Ectodermal cell (in vitro differentiated cells): ENCODE results near the gene NXF1.

ENCODE experiments used
- H3K27ac ChIP-seq: 2 replicates; pipeline ENCODE4 v1.7.0; 2013; ENCODE audit warnings: mild to moderate bottlenecking, low read depth, low read length; ENCODE audit not compliant: insufficient read depth, poor library complexity, severe bottlenecking
- H3K27me3 ChIP-seq: 2 replicates; pipeline ENCODE4 v1.7.0; 2013; ENCODE audit warnings: mild to moderate bottlenecking, low read length; ENCODE audit not compliant: insufficient read depth, control insufficient read depth, poor library complexity, severe bottlenecking
- H3K36me3 ChIP-seq: one replicate; pipeline ENCODE4 v1.7.0; 2013; ENCODE audit warnings: low read length; ENCODE audit not compliant: control insufficient read depth, insufficient read depth
- H3K4me1 ChIP-seq: one replicate; pipeline ENCODE4 v1.7.0; 2013; ENCODE audit warnings: low read length; ENCODE audit not compliant: control insufficient read depth, insufficient read depth
- H3K4me3 ChIP-seq: 2 replicates; pipeline ENCODE4 v1.7.0; 2013; ENCODE audit warnings: low read depth, low read length, control low read depth; ENCODE audit not compliant: insufficient read depth
- H3K9me3 ChIP-seq: 2 replicates; pipeline ENCODE4 v1.7.0; 2013; ENCODE audit warnings: mild to moderate bottlenecking, low read length, moderate library complexity; ENCODE audit not compliant: control insufficient read depth
- WGBS, 2 experiments: methylation state at CpG; one replicate each; pipeline ENCODE4 v1.1.7; 2013; ENCODE audit warnings: missing lambda C conversion rate in 2 of 2; 5-methylcytosine and 5-hydroxymethylcytosine counted together

The NXF1 gene

GRCh38 chr11:62804310-62805075, 747 bp downstream of the NXF1 start:
- Histone ChIP-seq H3K4me3 (peak overlapping the region; percentile 95), H3K27ac (peak overlapping the region; percentile 45), H3K9me3 (no peaks in the 10 kb centered on the region), H3K27me3 (no peaks in the 10 kb centered on the region), H3K4me1 (peaks cover 10% of the 10 kb centered on the region), H3K36me3 (peaks cover 31% of the 10 kb centered on the region)
- WGBS, 2 experiments, result 19 to 20% methylated on average over 14 of the region's 14 CpGs

- Histone ChIP-seq H3K4me3 (no peak overlapping the region), H3K27me3 (no peaks in the 10 kb centered on the region), H3K4me1 (peaks cover 4% of the 10 kb centered on the region), H3K27ac (no peak overlapping the region), H3K9me3 (no peaks in the 10 kb centered on the region), H3K36me3 (peaks cover 61% of the 10 kb centered on the region)
- WGBS, 2 experiments, result 94 to 96% methylated on average over 4 of the region's 4 CpGs
These were observed 4.2 kb downstream of the NXF1 start for GRCh38 chr11:62801071-62801470.

- Histone ChIP-seq H3K36me3 (peaks cover 71% of the 10 kb centered on the region), H3K4me1 (peaks cover 4% of the 10 kb centered on the region), H3K27me3 (no peaks in the 10 kb centered on the region), H3K4me3 (no peak overlapping the region), H3K27ac (no peak overlapping the region), H3K9me3 (no peaks in the 10 kb centered on the region)
- WGBS, 2 experiments, result 96 to 98% methylated on average over 10 of the region's 10 CpGs
These were observed 5.8 kb downstream of the NXF1 start for GRCh38 chr11:62799486-62799885.

- Histone ChIP-seq H3K27me3 (no peaks in the 10 kb centered on the region), H3K27ac (no peak overlapping the region), H3K36me3 (peaks cover 61% of the 10 kb centered on the region), H3K4me3 (no peak overlapping the region), H3K4me1 (no peaks in the 10 kb centered on the region), H3K9me3 (no peaks in the 10 kb centered on the region)
- 92% methylated on average over 7 of the region's 7 CpGs for WGBS, 2 experiments
These were observed 9.0 kb downstream of the NXF1 start for GRCh38 chr11:62796281-62796680.

- Histone ChIP-seq H3K36me3 (peaks cover 51% of the 10 kb centered on the region), H3K27ac (no peak overlapping the region), H3K9me3 (no peaks in the 10 kb centered on the region), H3K4me1 (peaks cover 6% of the 10 kb centered on the region), H3K27me3 (no peaks in the 10 kb centered on the region), H3K4me3 (no peak overlapping the region)
- WGBS, 2 experiments, result 93 to 94% methylated on average over 7 of the region's 8 CpGs
These were observed 11.0 kb downstream of the NXF1 start for GRCh38 chr11:62794201-62794775.

GRCh38 chr11:62792202-62792575, 13.1 kb downstream of the NXF1 start:
- no peaks in the 10 kb centered on the region for H3K27me3 ChIP-seq
- H3K27ac ChIP-seq, result no peak overlapping the region
- H3K4me3 ChIP-seq, result peak overlapping the region; percentile 99
- no peaks in the 10 kb centered on the region for H3K9me3 ChIP-seq
- H3K4me1 ChIP-seq, result peaks cover 6% of the 10 kb centered on the region
- peaks cover 34% of the 10 kb centered on the region for H3K36me3 ChIP-seq
- WGBS, 2 experiments, result 55 to 59% methylated on average over 11 of the region's 11 CpGs

GRCh38 chr11:62791501-62792201, 13.6 kb downstream of the NXF1 start, which contains the start of gene TMEM223:
Gene TMEM223, minus strand, starts transcription at chr11:62792006. Its CDS starts 12 bp downstream, at chr11:62791994.
- peaks cover 6% of the 10 kb centered on the region for H3K4me1 ChIP-seq
- H3K4me3 ChIP-seq, result peak within 1 kb of the TSS; percentile 99
- H3K36me3 ChIP-seq, result peaks cover 29% of the 10 kb centered on the region
- peak within 1 kb of the TSS; percentile 59 for H3K27ac ChIP-seq
- WGBS, 2 experiments, result 1% methylated on average over 55 to 58 of the region's 58 CpGs
- H3K9me3 ChIP-seq, result no peaks in the 10 kb centered on the region
- no peaks in the 10 kb centered on the region for H3K27me3 ChIP-seq

GRCh38 chr11:62789576-62789975, 15.7 kb downstream of the NXF1 start:
- 95 to 97% methylated on average over 3 of the region's 3 CpGs for WGBS, 2 experiments

GRCh38 chr11:62788991-62789390, 16.2 kb downstream of the NXF1 start:
- WGBS, 2 experiments, result 85 to 97% methylated on average over 5 of the region's 5 CpGs
- no peak overlapping the region for H3K4me3 ChIP-seq

More at GRCh38 chr11:62789576-62789975, 15.7 kb downstream of the NXF1 start:
- Histone ChIP-seq H3K36me3 (peaks cover 14% of the 10 kb centered on the region), H3K4me3 (no peak overlapping the region), H3K27me3 (no peaks in the 10 kb centered on the region), H3K27ac (no peak overlapping the region), H3K9me3 (no peaks in the 10 kb centered on the region), H3K4me1 (peaks cover 9% of the 10 kb centered on the region)

More at GRCh38 chr11:62788991-62789390, 16.2 kb downstream of the NXF1 start:
- Histone ChIP-seq H3K4me1 (peaks cover 9% of the 10 kb centered on the region), H3K27ac (no peak overlapping the region), H3K27me3 (no peaks in the 10 kb centered on the region), H3K9me3 (no peaks in the 10 kb centered on the region), H3K36me3 (peaks cover 8% of the 10 kb centered on the region)
